HG03469 (cell line): ENCODE data around the gene ADAMTSL2.

Source experiments
- ATAC-seq: cut with Tn5 transposase; IDR thresholded peaks from one replicate; pipeline ENCODE4 v1.9.1; 2021; ENCODE audit warnings: mild to moderate bottlenecking, moderate library complexity, moderate number of reproducible peaks; ENCODE audit not compliant: unreplicated experiment

ADAMTSL2 gene

DNA sequence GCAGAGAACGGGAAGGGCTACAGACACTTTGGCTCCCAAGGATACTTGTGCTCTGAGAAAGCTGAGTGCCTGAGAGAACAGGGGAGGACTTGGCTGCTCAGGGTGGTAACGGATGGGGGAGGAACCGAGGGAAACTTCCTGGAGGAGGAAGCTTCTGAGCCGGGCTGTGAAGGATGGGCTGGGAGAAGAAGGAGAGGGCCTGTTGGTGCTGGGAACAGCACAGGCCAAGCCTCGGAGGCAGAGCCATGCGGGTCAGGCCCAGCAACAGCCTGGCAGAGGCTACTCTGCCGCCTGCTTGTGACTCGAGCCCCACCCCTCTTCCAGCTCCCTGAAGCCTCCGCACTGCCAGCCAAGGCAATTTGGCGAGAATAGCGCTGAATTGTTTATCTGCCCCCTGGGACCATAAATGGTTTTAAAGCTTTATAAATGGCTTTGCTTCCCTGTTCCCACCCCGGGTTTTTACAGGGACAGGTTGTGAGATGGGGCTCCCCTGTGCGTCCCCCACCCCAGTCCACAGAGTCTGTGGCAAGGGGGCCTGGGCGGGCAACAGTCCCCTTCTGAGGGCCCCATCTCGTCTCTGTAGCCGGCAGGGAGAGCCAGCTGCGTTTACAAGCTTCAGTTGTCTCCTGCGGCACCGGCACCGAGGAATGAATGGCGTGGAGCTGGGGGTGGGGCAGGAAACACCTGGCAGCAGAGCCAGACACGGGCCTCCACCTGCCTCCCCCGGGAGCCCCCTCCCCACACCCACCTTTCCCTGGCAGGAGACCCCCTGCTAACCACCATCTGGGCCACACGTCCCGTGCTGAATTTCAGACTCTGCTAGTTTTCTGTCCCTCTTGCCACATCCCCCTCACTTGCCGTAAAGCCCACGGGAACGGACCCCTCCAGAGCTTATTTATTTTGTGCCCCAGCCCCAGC, 50.3 kb downstream of the ADAMTSL2 start:
- ATAC-seq, result no peak

DNA sequence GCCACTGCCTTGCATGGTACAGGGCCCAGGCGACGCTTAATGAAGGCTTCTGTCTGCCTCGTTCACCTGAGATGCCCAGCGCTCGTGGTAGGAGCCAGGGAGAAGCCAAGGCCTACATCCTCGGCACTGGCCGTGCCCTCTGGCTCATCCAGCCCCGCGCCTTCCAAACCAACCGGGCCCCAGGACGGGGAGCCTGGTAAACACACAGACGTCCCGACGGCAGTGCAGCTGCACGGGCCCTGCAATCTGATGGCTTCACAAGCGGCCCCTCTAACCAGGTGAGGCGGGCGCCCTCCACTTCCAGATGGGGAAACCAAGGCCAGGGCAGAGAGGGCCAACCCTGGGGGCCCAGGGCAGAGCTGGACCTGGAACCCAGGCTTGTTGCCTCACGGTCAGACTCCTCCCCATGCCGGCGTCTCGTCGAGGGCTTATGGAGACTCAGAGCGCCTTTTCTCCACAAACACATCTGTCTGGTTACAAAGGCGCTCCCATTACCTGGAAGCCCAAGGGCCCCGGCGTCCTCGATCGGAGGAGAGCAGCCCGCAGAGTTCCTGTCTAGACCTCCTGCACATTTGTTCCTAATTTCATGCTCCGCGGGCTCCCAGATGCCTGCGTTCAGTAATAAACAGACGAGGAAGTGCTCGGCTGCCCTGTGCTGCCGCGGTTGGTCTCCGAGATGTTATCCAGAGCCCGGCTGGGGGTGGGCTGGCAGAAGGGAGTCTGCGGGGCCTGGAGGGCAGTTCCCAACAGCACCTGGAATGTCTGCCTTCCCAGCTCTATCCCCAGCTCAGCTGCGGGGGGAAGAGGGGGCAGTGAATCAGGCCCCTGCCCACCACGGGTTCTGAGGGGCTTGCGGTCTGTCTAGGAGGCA, 51.2 kb downstream of the ADAMTSL2 start:
- ATAC-seq, result no peak

DNA sequence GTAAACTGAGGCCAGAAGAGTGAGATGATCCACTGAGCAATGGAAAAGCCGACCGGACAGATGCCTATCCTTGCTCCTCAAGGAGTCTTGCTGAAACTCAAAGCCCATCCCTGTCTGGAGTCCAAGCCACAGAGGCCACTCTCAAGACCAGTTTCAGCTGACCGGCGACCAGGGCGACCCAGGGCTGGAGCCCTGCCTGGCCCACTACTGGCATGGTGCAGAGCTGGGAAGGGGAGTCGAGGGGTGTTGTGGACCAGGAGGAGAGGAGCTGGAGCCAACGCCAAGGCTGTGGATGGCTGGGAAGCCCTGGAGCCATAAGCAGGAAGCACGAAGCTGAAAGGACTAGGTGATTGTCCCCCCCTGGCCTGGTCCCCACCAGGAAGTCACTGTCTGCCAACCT, 52.5 kb downstream of the ADAMTSL2 start:
- no peak for ATAC-seq

DNA sequence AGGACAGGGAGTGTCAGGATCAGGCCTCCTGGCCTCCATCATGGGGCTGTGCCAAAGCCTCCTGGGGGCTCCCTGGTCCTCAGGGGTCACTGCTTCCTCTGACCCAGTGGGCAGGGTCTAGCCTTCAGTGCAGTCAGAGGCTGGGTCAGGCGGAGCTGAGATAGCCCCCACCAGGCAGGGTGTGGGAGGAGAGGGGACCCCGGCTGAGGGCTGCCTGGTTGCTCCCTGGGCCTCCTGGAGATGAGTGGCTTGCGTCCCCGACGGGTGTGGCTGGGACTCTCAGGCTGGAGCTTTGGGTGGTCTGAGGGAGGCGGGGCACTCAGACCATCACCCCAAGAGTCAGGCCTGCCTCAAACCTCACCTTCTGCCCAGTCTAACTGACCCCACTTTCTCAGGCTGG, 53.0 kb downstream of the ADAMTSL2 start:
- ATAC-seq, result no peak

- no peak for ATAC-seq
Measured at GRCh38 chr9:133589454-133590227, 55.1 kb downstream of the ADAMTSL2 start.

DNA sequence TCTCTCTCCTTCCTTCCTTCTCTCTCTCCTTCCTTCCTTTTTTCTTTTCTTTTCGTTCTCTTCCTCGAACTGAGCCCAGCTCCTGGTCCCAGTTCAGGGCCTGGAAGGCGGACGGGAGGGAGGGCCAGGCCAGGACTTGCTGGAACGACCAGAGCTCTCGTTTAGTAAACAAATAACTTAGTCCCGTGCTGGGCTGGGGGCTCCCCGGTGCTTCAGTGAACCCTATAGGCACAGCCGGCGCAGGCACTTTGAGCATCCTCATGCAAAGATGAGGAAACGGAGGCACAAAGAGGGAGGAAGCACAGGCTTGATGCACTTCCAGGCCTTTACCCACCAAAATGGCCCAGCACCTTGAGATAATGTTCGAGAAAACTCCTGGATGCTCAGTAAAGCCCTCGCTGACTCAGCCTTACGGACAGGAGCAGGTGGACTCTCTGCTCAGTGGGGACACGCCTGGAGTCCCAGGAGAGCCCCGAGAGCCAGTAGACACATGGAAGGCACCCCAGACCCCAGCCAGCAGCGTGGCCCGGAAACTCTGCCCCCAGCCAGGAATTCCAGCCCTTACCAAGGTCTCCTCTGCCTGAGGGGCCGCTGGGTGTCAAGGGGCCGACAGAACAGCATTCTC, 55.8 kb downstream of the ADAMTSL2 start:
- ATAC-seq, result no peak

GRCh38 chr9:133591116-133591910, 56.8 kb downstream of the ADAMTSL2 start:
- ATAC-seq, result no peak

GRCh38 chr9:133591985-133592384, 57.5 kb downstream of the ADAMTSL2 start:
- ATAC-seq, result no peak

DNA sequence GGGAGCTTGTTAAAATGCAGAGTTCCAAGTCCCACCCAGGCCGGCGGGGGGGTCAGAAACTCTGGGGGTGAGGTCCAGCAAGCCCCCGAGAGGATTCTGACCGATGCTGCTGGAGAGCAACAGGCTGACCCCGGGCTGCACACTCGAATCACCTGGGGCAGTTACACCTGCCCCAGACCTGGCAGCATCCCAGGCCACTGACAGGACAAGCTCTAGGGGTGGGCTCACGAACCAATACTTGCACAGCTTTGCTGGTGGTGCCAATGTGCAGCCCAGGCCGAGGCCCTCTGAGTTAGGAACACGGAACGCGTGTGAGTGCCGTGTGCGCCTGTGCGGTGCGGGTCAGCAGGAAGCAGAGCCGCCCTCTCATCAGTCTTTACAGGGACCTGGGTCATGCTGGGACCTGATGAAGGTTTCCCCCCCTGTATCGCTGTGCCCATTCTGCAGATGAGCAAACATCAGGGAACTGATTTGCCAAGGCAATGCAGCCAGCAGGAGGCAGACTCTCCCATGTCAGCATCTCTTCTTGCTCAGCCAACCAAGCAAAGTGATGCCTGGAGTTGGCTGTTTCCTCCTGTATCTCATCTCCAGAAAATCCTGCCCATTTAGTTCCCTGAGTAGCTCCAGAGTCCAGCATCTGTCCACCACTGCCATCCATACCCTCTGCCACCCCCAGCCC, 58.4 kb downstream of the ADAMTSL2 start:
- ATAC-seq, result no peak

GRCh38 chr9:133593587-133594253, 59.2 kb downstream of the ADAMTSL2 start:
- ATAC-seq, result no peak

GRCh38 chr9:133594310-133594709, 59.8 kb downstream of the ADAMTSL2 start:
- no peak for ATAC-seq

DNA sequence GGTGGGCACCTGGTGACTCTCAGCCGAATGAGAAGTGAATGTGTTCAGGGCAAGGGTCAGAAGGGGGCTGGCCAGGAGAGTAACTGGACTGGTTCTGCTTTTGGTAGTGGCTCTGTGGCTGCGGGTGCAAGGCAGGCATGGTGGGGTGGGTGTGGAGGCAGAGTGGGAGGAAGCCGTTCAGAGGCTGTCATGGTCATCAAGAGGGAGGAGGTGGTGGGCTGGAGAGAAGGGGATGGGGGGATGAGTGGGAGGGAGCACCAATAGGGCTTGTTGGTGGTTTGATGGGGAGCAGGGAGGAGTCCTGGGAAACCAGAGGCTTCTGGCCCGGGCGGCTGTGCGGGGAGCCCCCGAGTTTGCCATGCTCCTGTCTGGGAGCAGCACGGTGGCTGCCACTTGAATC, 61.4 kb downstream of the ADAMTSL2 start:
- ATAC-seq, result no peak

- no peak for ATAC-seq
Measured at GRCh38 chr9:133597316-133597957, 62.9 kb downstream of the ADAMTSL2 start.

- no peak for ATAC-seq
Measured at GRCh38 chr9:133598978-133599377, 64.5 kb downstream of the ADAMTSL2 start.

GRCh38 chr9:133599470-133600173, 65.1 kb downstream of the ADAMTSL2 start:
- ATAC-seq, result no peak

DNA sequence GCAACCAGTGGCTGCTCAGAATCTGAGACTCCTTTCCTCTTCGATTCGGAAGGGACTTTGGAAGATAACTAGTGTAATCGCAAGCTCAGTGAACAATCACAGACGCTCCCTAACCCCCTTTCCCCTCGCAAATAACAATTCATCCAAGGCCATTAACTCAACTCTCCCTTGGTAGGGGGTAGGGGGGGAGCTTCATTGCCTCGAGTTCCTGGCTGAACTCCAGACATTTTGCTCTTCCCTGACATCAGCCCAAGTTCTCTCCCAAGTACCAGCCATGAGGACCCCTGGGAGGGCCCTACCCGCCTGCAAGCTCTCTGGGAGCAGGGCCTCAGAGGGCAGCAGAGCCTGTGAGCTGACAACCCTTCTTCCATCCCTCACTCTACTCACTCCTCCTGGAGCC, 66.2 kb downstream of the ADAMTSL2 start:
- ATAC-seq, result no peak

DNA sequence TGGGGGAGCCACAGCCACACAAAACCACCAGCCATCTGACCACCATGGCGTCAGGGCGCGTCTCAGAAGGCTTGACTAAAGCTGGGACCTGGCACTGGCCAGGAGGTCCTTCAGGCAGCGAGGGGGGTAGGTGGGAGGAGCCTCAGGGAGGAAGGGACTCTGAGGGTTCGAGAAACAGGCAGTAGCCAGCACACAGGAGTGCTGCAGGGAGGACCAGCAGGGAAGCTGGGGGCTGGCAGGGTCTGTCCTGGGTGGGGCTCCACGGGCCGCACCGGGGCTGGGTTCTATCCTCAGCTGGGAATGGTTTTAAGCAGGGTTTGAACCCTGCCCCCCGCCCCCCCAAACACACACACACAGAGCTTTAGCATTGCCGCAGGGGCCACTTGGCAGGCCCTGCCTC, 67.2 kb downstream of the ADAMTSL2 start:
- no peak for ATAC-seq

DNA sequence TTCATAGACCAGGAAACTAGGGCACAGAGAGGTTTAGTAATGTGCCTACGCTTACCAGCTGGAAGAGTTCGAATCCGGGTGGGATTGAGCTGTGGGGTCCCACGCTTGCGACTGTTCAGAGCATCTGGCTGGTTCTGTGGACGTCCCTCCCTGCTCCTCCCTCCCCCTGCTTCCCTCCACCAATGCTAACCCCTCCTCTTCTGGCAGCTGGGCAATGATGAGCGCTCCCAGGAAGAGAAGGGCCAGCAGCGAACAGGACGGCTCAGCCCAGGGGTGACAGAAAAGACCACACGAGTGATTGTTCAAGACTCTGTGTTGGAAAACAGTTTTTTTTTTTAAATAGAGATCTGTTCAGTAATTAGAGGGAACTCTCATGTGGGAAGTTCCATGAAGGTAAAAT, 67.8 kb downstream of the ADAMTSL2 start:
- no peak for ATAC-seq
